ENCODE results near the gene DPM2.

Gene DPM2

GRCh38 chr9:127892831-127893230 lies 44.8 kb downstream of the DPM2 start:
- Histone ChIP-seq H3K27me3 (ENCODE audit: insufficient read depth, low read length, poor library complexity) (no peaks in the 10 kb centered on the region), H3K4me1 (ENCODE audit: insufficient read depth, low read length) (peaks cover 3% of the 10 kb centered on the region), H3K4me2 (ENCODE audit: insufficient read depth, low read length) (no peak overlapping the region), H3K79me2 (ENCODE audit: insufficient read depth, low read length) (no peaks in the 10 kb centered on the region), H3K27ac (ENCODE audit: low read length) (no peak overlapping the region), H3K36me3 (ENCODE audit: insufficient read depth, low read length) (peaks cover 57% of the 10 kb centered on the region), H2AFZ (ENCODE audit: low read depth, low read length) (no peak overlapping the region), H3K9me3 (ENCODE audit: insufficient read depth, low read length, severe bottlenecking) (peaks cover 21% of the 10 kb centered on the region), H3K4me3 (ENCODE audit: low read depth in 1 of 2, low read length in 2 of 2) (no peak overlapping the region), H4K20me1 (ENCODE audit: insufficient read depth, low read length) (no peaks in the 10 kb centered on the region), H3K9ac (ENCODE audit: low read depth, low read length) (no peak overlapping the region)
- ATAC-seq (ENCODE audit: insufficient read depth, low read depth) (no peak), DNase-seq (no peak)
- no peak for TF ChIP-seq EZH2 (IDR thresholded peaks at IDR 0.05; ENCODE audit: borderline replicate concordance, low read depth, low read length, severe bottlenecking)
- TF ChIP-seq, protein P1, sequence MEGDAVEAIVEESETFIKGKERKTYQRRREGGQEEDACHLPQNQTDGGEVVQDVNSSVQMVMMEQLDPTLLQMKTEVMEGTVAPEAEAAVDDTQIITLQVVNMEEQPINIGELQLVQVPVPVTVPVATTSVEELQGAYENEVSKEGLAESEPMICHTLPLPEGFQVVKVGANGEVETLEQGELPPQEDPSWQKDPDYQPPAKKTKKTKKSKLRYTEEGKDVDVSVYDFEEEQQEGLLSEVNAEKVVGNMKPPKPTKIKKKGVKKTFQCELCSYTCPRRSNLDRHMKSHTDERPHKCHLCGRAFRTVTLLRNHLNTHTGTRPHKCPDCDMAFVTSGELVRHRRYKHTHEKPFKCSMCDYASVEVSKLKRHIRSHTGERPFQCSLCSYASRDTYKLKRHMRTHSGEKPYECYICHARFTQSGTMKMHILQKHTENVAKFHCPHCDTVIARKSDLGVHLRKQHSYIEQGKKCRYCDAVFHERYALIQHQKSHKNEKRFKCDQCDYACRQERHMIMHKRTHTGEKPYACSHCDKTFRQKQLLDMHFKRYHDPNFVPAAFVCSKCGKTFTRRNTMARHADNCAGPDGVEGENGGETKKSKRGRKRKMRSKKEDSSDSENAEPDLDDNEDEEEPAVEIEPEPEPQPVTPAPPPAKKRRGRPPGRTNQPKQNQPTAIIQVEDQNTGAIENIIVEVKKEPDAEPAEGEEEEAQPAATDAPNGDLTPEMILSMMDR (IDR thresholded peaks at IDR 0.05; ENCODE audit: borderline replicate concordance, extremely low read depth, low read length, poor library complexity, severe bottlenecking) = no peak

GRCh38 chr9:127890053-127890452 lies 47.6 kb downstream of the DPM2 start:
- H2AFZ ChIP-seq (ENCODE audit: low read depth, low read length) = no peak overlapping the region
- H3K27ac ChIP-seq (ENCODE audit: low read length) = no peak overlapping the region
- H3K27me3 ChIP-seq (ENCODE audit: insufficient read depth, low read length, poor library complexity) = no peaks in the 10 kb centered on the region
- no peaks in the 10 kb centered on the region for H3K4me1 ChIP-seq (ENCODE audit: insufficient read depth, low read length)
- TF ChIP-seq EZH2 (IDR thresholded peaks at IDR 0.05; ENCODE audit: borderline replicate concordance, low read depth, low read length, severe bottlenecking) = no peak
- TF ChIP-seq, protein P1 (IDR thresholded peaks at IDR 0.05; ENCODE audit: borderline replicate concordance, extremely low read depth, low read length, poor library complexity, severe bottlenecking) = no peak
- H3K4me2 ChIP-seq (ENCODE audit: insufficient read depth, low read length) = no peak overlapping the region
- peaks cover 50% of the 10 kb centered on the region for H3K36me3 ChIP-seq (ENCODE audit: insufficient read depth, low read length)
- H4K20me1 ChIP-seq (ENCODE audit: insufficient read depth, low read length) = no peaks in the 10 kb centered on the region
- no peak for DNase-seq
- ATAC-seq (ENCODE audit: insufficient read depth, low read depth) = no peak
- H3K4me3 ChIP-seq (ENCODE audit: low read depth in 1 of 2, low read length in 2 of 2) = no peak overlapping the region
- H3K9ac ChIP-seq (ENCODE audit: low read depth, low read length) = no peak overlapping the region
- peaks cover 15% of the 10 kb centered on the region for H3K9me3 ChIP-seq (ENCODE audit: insufficient read depth, low read length, severe bottlenecking)
- no peaks in the 10 kb centered on the region for H3K79me2 ChIP-seq (ENCODE audit: insufficient read depth, low read length)

- no peaks in the 10 kb centered on the region for H4K20me1 ChIP-seq (ENCODE audit: insufficient read depth, low read length)
- no peak for DNase-seq
- 0 out of 3 replicates have a peak, but pooled peaks have one; percentile 31 for ATAC-seq (ENCODE audit: insufficient read depth, low read depth)
- peaks cover 2% of the 10 kb centered on the region for H3K9me3 ChIP-seq (ENCODE audit: insufficient read depth, low read length, severe bottlenecking)
- H3K4me3 ChIP-seq (ENCODE audit: low read depth in 1 of 2, low read length in 2 of 2) = no peak overlapping the region
- H3K27me3 ChIP-seq (ENCODE audit: insufficient read depth, low read length, poor library complexity) = no peaks in the 10 kb centered on the region
- no peak overlapping the region for H3K27ac ChIP-seq (ENCODE audit: low read length)
- no peak overlapping the region for H3K4me2 ChIP-seq (ENCODE audit: insufficient read depth, low read length)
- TF ChIP-seq EZH2 (IDR thresholded peaks at IDR 0.05; ENCODE audit: borderline replicate concordance, low read depth, low read length, severe bottlenecking) = no peak
- TF ChIP-seq, protein P1 (IDR thresholded peaks at IDR 0.05; ENCODE audit: borderline replicate concordance, extremely low read depth, low read length, poor library complexity, severe bottlenecking) = no peak
- no peaks in the 10 kb centered on the region for H3K79me2 ChIP-seq (ENCODE audit: insufficient read depth, low read length)
- no peaks in the 10 kb centered on the region for H3K4me1 ChIP-seq (ENCODE audit: insufficient read depth, low read length)
- no peak overlapping the region for H2AFZ ChIP-seq (ENCODE audit: low read depth, low read length)
- H3K36me3 ChIP-seq (ENCODE audit: insufficient read depth, low read length) = peaks cover 28% of the 10 kb centered on the region
- no peak overlapping the region for H3K9ac ChIP-seq (ENCODE audit: low read depth, low read length)
Observed at GRCh38 chr9:127887792-127888191, 49.9 kb downstream of the DPM2 start.

Measured in DND-41 (cell line).